Measurements from ENCODE around the gene NUDT4. TPM values are rescaled to one million over a fixed set of nuclear protein-coding genes. Genes with fewer than 3 reads are reported as not detected.

The NUDT4 gene
- polyA plus RNA-seq, 3 donors: 20.7 to 43.8 (median 35.6) TPM

DNA sequence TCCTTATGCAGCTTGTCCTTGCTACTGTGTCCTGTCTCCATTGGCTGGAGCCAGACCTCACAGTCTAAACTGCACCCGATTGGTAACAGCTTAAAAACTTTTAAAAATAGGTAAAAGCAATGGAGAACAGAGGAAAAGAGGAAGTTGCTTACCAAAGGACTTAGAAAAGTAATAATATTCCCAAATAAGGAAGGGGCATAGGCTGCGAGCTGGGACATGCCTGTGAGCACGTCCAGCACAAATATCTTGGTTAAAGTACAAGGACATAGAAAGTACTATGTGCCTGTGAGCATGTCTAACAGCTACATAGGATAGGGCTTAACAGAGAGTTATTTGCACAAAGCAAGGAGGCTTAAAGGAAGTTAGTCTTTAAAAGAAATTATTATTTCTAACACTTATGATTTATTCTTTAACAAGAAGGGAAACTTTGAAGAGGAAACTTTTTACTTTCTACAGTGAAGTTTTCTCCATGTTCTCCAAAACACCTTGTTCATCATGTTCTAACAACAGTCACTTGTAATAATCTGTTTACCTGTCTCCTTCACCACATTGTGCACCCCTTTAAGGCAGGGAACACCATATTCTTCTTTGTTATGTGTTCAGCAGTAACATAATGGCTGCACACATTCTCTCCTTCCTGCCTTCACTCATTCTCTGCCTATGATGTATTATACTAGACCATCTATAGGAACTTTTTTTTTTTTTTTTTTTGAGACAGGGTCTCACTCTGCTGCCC, 73.9 kb downstream of the NUDT4 start:
- H3K36me3 Mint-ChIP-seq: no peaks in the 10 kb centered on the region
- no peaks in the 10 kb centered on the region for H3K27me3 ChIP-seq (ENCODE audit: control insufficient read depth in 2 of 2, insufficient read depth in 2 of 2, low read length in 2 of 2)
- no peak overlapping the region for H3K4me3 ChIP-seq (replicated peaks in 1 of 3; ENCODE audit: low read depth in 2 of 3, low read length in 3 of 3)
- H2AFZ ChIP-seq (ENCODE audit: insufficient read depth, low read depth, low read length, poor library complexity, severe bottlenecking): no peak overlapping the region
- DNase-seq: no peak
- no peaks in the 10 kb centered on the region for H3K36me3 ChIP-seq (replicated peaks in 1 of 2; ENCODE audit: control insufficient read depth in 1 of 2, insufficient read depth in 2 of 2, low read length in 2 of 2)
- H3K9me3 Mint-ChIP-seq: peaks cover 0 to 3% (median 0%) of the 10 kb centered on the region in 7 donors
- H3K4me3 Mint-ChIP-seq: no peak overlapping the region
- WGBS (ENCODE audit: insufficient coverage): no CpG with 5 or more reads among the region's 3 CpGs
- no peaks in the 10 kb centered on the region for H3K9me3 ChIP-seq (replicated peaks in 1 of 2; ENCODE audit: control insufficient read depth in 1 of 2, insufficient read depth in 1 of 2, low read length in 2 of 2)
- peaks cover 2 to 8% (median 6%) of the 10 kb centered on the region in 3 donors for H3K27me3 Mint-ChIP-seq (ENCODE audit: low read depth in 3 of 3)
- no peak for TF ChIP-seq CTCF (IDR thresholded peaks at IDR 0.05)
- peaks cover 2% of the 10 kb centered on the region for H3K4me1 Mint-ChIP-seq
- H3K79me2 ChIP-seq (ENCODE audit: insufficient read depth, low read length): no peaks in the 10 kb centered on the region
- H3K4me1 ChIP-seq (ENCODE audit: control insufficient read depth in 1 of 2, insufficient read depth in 2 of 2, low read length in 2 of 2): no peaks in the 10 kb centered on the region
- H4K20me1 ChIP-seq (ENCODE audit: insufficient read depth, low read length): no peaks in the 10 kb centered on the region
- intact Hi-C loops (cut with micrococcal nuclease): no loop called here
- H3K27ac Mint-ChIP-seq: no peak overlapping the region
- H3K27ac ChIP-seq (ENCODE audit: low read depth in 1 of 2, low read length in 2 of 2): no peak overlapping the region
- no peak overlapping the region for H3K9ac ChIP-seq (ENCODE audit: insufficient read depth, low read length, poor library complexity, severe bottlenecking)
- H3K4me2 ChIP-seq (replicated peaks; ENCODE audit: extremely low read depth, low read length, poor library complexity, severe bottlenecking): no peak overlapping the region

GRCh38 chr12:93453633-93454032, 75.9 kb downstream of the NUDT4 start:
- Mint-ChIP-seq H3K27ac (no peak overlapping the region), H3K4me1 (peaks cover 2% of the 10 kb centered on the region), H3K9me3 (peaks cover 0 to 4% (median 0%) of the 10 kb centered on the region in 7 donors), H3K27me3 (ENCODE audit: low read depth in 3 of 3) (peaks cover 2 to 8% (median 6%) of the 10 kb centered on the region in 3 donors), H3K36me3 (no peaks in the 10 kb centered on the region), H3K4me3 (no peak overlapping the region)
- no peaks in the 10 kb centered on the region for H3K36me3 ChIP-seq (replicated peaks in 1 of 2; ENCODE audit: control insufficient read depth in 1 of 2, insufficient read depth in 2 of 2, low read length in 2 of 2)
- no peaks in the 10 kb centered on the region for H3K79me2 ChIP-seq (ENCODE audit: insufficient read depth, low read length)
- 86% methylated on average over 4 of the region's 5 CpGs for whole genome bisulfite sequencing (ENCODE audit: insufficient coverage)
- no peak overlapping the region for H2AFZ ChIP-seq (ENCODE audit: insufficient read depth, low read depth, low read length, poor library complexity, severe bottlenecking)
- no peak for DNase-seq
- no peaks in the 10 kb centered on the region for H3K4me1 ChIP-seq (ENCODE audit: control insufficient read depth in 1 of 2, insufficient read depth in 2 of 2, low read length in 2 of 2)
- TF ChIP-seq CTCF (IDR thresholded peaks at IDR 0.05): no peak
- no peaks in the 10 kb centered on the region for H3K27me3 ChIP-seq (ENCODE audit: control insufficient read depth in 2 of 2, insufficient read depth in 2 of 2, low read length in 2 of 2)
- H3K27ac ChIP-seq (ENCODE audit: low read depth in 1 of 2, low read length in 2 of 2): no peak overlapping the region
- no peaks in the 10 kb centered on the region for H3K9me3 ChIP-seq (replicated peaks in 1 of 2; ENCODE audit: control insufficient read depth in 1 of 2, insufficient read depth in 1 of 2, low read length in 2 of 2)
- intact Hi-C loops (cut with micrococcal nuclease): no loop called here
- no peak overlapping the region for H3K4me3 ChIP-seq (replicated peaks in 1 of 3; ENCODE audit: low read depth in 2 of 3, low read length in 3 of 3)
- no peaks in the 10 kb centered on the region for H4K20me1 ChIP-seq (ENCODE audit: insufficient read depth, low read length)
- H3K9ac ChIP-seq (ENCODE audit: insufficient read depth, low read length, poor library complexity, severe bottlenecking): no peak overlapping the region
- H3K4me2 ChIP-seq (replicated peaks; ENCODE audit: extremely low read depth, low read length, poor library complexity, severe bottlenecking): no peak overlapping the region
